Measurements from ENCODE around the gene SYT8. TPM values are rescaled to one million over a fixed set of nuclear protein-coding genes. Genes with fewer than 3 reads are reported as not detected.
"Not testable (repeated sequence)": the region's sequence is repeated elsewhere in the genome, so short reads cannot be mapped to it uniquely, and the experiment has no call there.

The SYT8 gene
- total and polyA plus RNA-seq, 2 donors (not counting 1 experiment from before 2014, with no cell fraction given), result not detected

GRCh38 chr11:1875093-1875850 is 40.5 kb downstream of the SYT8 start:
- ChIA-PET CTCF (interaction anchor here (1.5 to 2.2 kb wide), 4 partner anchors 13 to 276 kb away, joined by 4 to 10 read pairs (median 6); no protein-coding TSS in a partner anchor), POLR2A (no interaction called here)
- no peak for TF ChIP-seq EZH2 (IDR thresholded peaks at IDR 0.05; ENCODE audit: borderline replicate concordance, insufficient read depth, low read depth, low read length, poor library complexity, severe bottlenecking)
- TF ChIP-seq, protein P1, sequence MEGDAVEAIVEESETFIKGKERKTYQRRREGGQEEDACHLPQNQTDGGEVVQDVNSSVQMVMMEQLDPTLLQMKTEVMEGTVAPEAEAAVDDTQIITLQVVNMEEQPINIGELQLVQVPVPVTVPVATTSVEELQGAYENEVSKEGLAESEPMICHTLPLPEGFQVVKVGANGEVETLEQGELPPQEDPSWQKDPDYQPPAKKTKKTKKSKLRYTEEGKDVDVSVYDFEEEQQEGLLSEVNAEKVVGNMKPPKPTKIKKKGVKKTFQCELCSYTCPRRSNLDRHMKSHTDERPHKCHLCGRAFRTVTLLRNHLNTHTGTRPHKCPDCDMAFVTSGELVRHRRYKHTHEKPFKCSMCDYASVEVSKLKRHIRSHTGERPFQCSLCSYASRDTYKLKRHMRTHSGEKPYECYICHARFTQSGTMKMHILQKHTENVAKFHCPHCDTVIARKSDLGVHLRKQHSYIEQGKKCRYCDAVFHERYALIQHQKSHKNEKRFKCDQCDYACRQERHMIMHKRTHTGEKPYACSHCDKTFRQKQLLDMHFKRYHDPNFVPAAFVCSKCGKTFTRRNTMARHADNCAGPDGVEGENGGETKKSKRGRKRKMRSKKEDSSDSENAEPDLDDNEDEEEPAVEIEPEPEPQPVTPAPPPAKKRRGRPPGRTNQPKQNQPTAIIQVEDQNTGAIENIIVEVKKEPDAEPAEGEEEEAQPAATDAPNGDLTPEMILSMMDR (IDR thresholded peaks at IDR 0.05), result no peak
- Mint-ChIP-seq H3K27ac (peak overlapping the region; percentile 71), H3K4me1 (peaks cover 63% of the 10 kb centered on the region), H3K27me3 (no peaks in the 10 kb centered on the region), H3K4me3 (peak overlapping the region; percentile 39), H3K9me3 (ENCODE audit: insufficient read depth) (no peaks in the 10 kb centered on the region)
- intact Hi-C loops (cut with micrococcal nuclease), result no loop called here
- DNase-seq, result no peak
- Histone ChIP-seq H3K9me3 (ENCODE audit: control extremely low read depth in 1 of 3, control insufficient read depth in 2 of 3, insufficient read depth in 1 of 3, low read length in 2 of 3) (no peaks in the 10 kb centered on the region), H3K4me1 (ENCODE audit: control insufficient read depth in 2 of 2, insufficient read depth in 2 of 2, low read length in 2 of 2) (peaks cover 32 to 83% of the 10 kb centered on the region in 2 donors), H3K27me3 (replicated peaks in 1 of 4; ENCODE audit: control extremely low read depth in 1 of 4, control insufficient read depth in 3 of 4, insufficient read depth in 4 of 4, low read length in 3 of 4) (no peaks in the 10 kb centered on the region), H3K27ac (ENCODE audit: low read length in 2 of 2) (no peak overlapping the region), H2AFZ (ENCODE audit: insufficient read depth, low read depth, low read length, poor library complexity, severe bottlenecking) (no peak overlapping the region), H3K79me2 (ENCODE audit: control insufficient read depth, insufficient read depth, low read length) (peaks cover 91% of the 10 kb centered on the region), H3K4me3 (ENCODE audit: control extremely low read depth in 1 of 5, extremely low read depth in 1 of 5, insufficient read depth in 1 of 5, low read depth in 2 of 5, low read length in 4 of 5) (no peak overlapping the region), H3K36me3 (replicated peaks in 1 of 2; ENCODE audit: control extremely low read depth in 1 of 2, control insufficient read depth in 1 of 2, extremely low read depth in 1 of 2, insufficient read depth in 2 of 2, low read length in 1 of 2) (peaks cover 0 to 20% of the 10 kb centered on the region in 2 experiments), H3K4me2 (replicated peaks; ENCODE audit: low read depth, low read length, poor library complexity, severe bottlenecking) (peak overlapping the region; percentile 14), H4K20me1 (ENCODE audit: control insufficient read depth, insufficient read depth, low read length, poor library complexity, severe bottlenecking) (peaks cover 100% of the 10 kb centered on the region), H3K9ac (ENCODE audit: low read length) (no peak overlapping the region)
- no peak for ATAC-seq (ENCODE audit: low read depth)
- 89% methylated on average over 17 of the region's 28 CpGs for WGBS (ENCODE audit: insufficient coverage)

- H3K36me3 ChIP-seq (replicated peaks in 1 of 2; ENCODE audit: control extremely low read depth in 1 of 2, control insufficient read depth in 1 of 2, extremely low read depth in 1 of 2, insufficient read depth in 2 of 2, low read length in 1 of 2), result peaks cover 0 to 26% of the 10 kb centered on the region in 2 experiments
Measured at GRCh38 chr11:1875851-1876301, 41.1 kb downstream of the SYT8 start.

More at GRCh38 chr11:1875851-1876301, 41.1 kb downstream of the SYT8 start:
- H3K4me3 Mint-ChIP-seq; H3K9me3 ChIP-seq (ENCODE audit: control extremely low read depth in 1 of 3, control insufficient read depth in 2 of 3, insufficient read depth in 1 of 3, low read length in 2 of 3); H2AFZ ChIP-seq (ENCODE audit: insufficient read depth, low read depth, low read length, poor library complexity, severe bottlenecking); H3K27me3 Mint-ChIP-seq; H3K4me3 ChIP-seq (ENCODE audit: control extremely low read depth in 1 of 5, extremely low read depth in 1 of 5, insufficient read depth in 1 of 5, low read depth in 2 of 5, low read length in 4 of 5); H3K9ac ChIP-seq (ENCODE audit: low read length); H3K27me3 ChIP-seq (replicated peaks in 1 of 4; ENCODE audit: control extremely low read depth in 1 of 4, control insufficient read depth in 3 of 4, insufficient read depth in 4 of 4, low read length in 3 of 4); POLR2A ChIA-PET; H3K9me3 Mint-ChIP-seq (ENCODE audit: insufficient read depth); intact Hi-C loops (cut with micrococcal nuclease); ATAC-seq (ENCODE audit: low read depth); DNase-seq: not testable (repeated sequence)
- 72% methylated on average over 11 of the region's 13 CpGs for WGBS (ENCODE audit: insufficient coverage)
- Histone ChIP-seq H3K79me2 (ENCODE audit: control insufficient read depth, insufficient read depth, low read length) (peaks cover 90% of the 10 kb centered on the region), H3K4me1 (ENCODE audit: control insufficient read depth in 2 of 2, insufficient read depth in 2 of 2, low read length in 2 of 2) (peaks cover 34 to 83% of the 10 kb centered on the region in 2 donors), H4K20me1 (ENCODE audit: control insufficient read depth, insufficient read depth, low read length, poor library complexity, severe bottlenecking) (peaks cover 100% of the 10 kb centered on the region), H3K4me2 (replicated peaks; ENCODE audit: low read depth, low read length, poor library complexity, severe bottlenecking) (peak overlapping the region; percentile 12), H3K27ac (ENCODE audit: low read length in 2 of 2) (peak overlapping the region in 1 of 2 donors; percentile 3)
- peaks cover 63% of the 10 kb centered on the region for H3K4me1 Mint-ChIP-seq
- H3K27ac Mint-ChIP-seq, result peak overlapping the region; percentile 46
- CTCF ChIA-PET, result interaction anchor here (1.2 to 2.2 kb wide), 6 partner anchors 13 to 276 kb away, joined by 4 to 10 read pairs (median 6); no protein-coding TSS in a partner anchor

All from B cell (primary cell).